Cerebellar nuclear complex (tissue), 1 donor: Measurements from ENCODE around the gene DHODH.

Experiments used
- DNase-seq, 2 experiments: peaks; one replicate each; lab custom pipeline; 2025; lab: John Stamatoyannopoulos, UW

The DHODH gene

DNA sequence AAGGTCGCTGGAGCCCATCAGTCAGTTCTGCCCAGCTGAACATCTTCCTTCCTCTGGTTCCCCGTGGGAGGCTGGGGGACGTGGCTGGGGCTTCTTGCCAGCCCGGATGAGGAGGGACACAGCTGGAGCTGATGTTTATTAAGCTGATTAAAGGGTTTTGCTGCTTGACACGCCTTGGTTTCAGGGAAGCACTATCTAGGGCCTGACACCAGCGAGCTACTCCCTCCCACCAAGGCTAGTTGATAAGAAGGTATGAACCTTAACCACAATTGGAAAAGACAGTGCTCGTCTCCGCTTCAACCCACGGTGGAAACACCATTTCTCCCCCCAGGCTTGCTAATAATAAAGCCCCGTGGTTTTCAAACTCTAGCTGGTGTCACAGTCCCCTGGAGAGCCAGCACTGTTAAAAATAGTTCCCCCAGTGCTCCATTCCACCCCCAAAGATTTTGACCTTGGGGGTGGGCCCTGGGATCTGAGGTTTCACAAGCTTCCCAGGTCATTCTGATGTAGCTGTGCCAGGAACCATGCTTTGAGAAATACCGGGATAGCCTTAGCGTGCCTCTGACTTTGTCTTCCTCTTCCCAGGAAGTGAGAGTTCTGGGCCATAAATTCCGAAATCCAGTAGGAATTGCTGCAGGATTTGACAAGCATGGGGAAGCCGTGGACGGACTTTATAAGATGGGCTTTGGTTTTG is 5.5 kb downstream of the DHODH start:
- no peak for DNase-seq

DNA sequence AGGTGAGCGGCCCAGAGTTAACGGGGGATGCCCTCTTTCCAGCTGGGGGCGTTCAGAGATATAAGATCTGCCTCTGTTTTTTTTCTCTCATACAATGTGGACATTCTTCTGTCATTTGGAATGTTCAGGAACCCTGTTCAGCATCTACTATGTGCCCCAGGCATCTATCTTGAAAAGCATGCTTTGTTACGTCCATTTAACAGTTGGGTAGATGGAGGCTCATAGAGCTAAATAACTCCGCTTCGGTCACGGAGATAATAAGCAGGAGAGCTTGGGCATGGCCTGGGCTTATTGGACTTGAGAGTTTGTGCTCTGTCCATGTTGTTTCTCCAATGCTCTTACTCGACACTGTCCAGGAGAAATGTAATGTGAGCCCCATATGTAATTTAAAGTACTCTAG is 6.1 kb downstream of the DHODH start:
- no peak for DNase-seq

DNA sequence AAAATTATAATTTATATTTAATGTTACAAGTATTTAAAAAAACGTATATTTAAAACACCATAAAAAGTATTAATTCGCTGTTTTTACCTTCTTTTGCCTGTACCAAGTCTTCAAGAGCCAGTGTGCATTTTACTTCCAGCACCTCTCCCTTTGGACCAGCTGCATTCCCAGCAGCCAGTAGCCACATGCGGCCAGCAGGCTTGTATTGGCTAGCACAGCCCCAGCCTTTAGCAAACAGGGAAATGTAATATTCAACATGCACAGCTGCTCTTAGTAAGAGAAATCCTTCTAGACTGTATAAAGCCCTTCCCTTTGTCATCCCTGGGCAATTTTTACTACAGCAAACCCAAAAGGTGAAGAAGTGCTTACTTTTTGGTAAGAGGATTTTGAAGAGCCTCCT is 6.6 kb downstream of the DHODH start:
- no peak for DNase-seq

DNA sequence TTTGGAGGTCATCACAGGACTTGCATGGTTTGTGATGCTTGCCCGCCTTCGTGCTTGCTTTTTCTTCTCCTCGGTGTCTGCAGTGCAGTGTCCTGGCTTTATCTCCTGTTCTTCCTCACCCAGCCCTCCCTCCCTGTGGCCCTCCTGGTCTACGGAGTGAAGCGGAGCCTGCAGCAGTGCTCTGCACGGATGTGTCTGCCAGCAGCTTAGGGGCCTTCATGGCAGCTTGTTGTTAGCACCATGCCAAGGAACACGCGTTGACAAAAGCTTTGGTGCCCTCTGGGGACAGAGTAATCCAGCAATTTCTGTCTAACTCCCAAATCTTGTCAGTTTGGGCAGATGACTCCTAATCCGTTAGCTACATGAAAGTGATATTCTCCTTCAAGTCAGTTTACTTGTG is 9.9 kb downstream of the DHODH start:
- DNase-seq: no peak

DNA sequence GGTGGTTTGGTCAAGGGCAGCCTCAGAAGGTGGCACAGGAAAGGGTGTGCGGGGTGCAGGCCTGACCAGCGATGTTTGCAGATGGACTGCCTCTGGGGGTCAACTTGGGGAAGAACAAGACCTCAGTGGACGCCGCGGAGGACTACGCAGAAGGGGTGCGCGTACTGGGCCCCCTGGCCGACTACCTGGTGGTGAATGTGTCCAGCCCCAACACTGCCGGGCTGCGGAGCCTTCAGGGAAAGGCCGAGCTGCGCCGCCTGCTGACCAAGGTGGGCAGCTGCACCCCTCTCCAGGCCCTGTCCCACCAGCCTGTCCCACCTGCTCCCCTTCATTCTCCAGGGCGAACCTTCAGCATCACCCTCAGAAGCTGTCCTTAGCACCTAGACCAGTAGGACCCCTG is 12.5 kb downstream of the DHODH start:
- DNase-seq: no peak

DNA sequence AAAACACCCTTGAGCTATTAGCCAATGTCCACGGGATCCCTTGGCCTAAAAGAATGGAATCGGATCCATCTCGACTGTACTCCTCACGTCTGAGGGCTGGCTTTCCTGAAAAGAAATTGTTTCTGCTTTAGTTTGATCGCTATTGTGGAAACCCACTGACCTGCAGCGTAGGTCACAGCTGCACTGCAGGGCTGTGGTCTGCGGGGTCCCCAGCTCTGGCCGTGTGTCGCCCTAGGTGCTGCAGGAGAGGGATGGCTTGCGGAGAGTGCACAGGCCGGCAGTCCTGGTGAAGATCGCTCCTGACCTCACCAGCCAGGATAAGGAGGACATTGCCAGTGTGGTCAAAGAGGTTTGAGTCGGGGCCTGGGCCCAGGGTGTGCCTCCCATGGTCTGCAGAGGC is 13.6 kb downstream of the DHODH start:
- DNase-seq: no peak

DNA sequence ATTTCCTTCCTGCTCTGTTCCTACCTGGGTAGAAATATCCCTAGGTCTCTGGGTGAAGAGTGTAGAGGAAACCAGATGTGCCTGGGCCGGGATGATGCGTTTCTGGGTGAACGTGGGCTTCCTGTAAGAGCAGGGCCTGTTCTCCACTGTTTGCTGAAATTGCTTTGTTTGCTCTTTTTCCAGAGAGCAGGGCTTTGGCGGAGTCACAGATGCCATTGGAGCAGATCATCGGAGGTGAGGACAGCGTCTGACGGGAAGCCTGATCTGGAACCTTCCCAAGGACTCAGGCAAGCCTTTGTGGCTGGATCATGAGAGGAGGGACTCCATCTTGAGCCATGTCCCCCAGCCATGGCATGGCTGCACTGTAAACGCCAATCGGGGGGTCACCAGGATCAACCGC is 15.4 kb downstream of the DHODH start:
- no peak for DNase-seq

DNA sequence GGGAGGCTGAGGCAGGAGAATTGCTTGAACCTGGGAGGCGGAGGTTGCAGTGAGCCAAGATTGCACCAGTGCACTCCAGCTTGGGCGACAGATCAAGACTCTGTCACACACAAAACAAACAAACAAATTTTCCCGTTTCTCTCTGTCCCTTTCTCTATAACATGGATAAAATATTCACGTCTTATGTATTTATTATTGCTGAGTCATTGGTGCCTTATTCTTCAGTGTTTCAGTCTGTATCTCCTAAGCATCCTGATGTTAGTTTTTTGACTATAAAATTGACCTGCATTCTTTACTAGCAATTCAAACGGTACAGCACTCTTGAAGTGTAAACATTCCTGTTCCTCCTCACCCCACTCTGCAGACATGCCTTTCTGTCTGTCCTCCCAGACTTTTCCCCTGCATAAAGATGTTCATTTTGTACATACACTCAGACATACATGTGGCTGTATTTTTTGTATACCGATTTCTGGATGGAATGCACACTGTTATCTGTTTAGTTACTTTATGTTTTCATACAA is 16.4 kb downstream of the DHODH start:
- DNase-seq: no peak

DNA sequence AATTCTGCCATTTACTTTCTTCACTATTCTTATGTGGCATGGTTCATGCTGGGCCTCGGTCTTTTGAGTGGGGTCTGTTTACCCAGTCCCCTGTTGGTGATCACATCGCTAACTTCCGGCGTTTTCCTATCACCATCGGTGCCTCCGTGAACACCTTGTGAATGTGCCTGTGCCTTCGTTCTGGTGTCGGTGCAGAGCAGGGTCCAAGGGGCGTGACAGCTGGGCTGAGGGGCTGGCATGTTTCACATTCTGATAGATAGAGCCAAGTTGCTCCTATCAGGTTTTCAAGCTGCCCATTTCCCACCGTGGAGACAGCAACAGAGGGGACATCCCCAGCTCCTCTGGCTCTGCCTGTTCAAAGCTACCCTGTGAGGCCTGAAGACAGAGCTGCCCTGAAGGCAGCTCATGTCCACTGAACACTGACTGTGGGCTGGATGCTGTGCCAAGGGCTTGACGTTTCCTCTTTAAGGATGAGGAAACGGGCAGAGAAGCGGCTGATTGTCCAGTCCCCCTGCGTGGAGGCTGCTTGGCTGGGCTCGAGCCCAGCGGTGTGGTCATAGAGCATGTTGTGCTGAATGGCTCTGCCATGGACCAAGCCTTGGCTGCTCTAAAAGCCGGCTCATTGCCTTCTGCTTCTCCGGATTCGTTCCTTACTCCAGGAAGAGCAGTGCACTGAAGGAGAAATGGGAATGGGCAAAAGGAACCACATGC is 17.0 kb downstream of the DHODH start:
- DNase-seq: no peak

DNA sequence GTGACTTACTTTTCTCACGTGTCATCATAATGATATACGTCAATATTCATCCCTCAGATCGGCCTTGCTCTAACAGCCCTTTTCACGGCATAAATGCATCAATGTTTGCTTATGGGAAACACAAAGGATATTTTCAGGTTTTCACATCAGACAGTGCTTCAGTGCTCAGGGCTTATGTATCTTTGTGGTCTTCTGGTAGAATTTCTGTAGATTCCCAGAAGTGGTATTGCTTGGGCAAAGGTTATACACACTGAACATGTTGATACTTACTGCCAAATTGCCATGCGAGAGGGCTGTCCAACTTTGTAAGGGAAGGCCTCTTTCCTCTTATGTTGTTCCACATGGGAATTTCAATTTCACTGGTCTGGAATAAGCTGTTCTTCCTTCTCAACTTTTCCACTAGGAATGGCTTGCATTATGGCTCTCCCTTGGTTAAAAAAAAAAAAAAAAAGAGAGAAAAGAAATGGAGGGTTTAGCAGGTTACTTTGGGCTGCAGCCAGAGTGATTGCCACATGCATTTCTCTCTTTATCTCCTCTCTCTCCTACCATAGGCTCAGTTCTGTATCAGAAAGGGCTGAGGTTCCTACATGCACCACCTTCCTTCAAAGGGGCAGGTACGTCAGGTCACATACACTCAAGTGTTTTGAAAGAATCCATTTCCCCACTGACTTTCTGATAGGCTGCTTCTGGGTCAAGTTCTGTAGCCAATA is 19.3 kb downstream of the DHODH start:
- no peak for DNase-seq

DNA sequence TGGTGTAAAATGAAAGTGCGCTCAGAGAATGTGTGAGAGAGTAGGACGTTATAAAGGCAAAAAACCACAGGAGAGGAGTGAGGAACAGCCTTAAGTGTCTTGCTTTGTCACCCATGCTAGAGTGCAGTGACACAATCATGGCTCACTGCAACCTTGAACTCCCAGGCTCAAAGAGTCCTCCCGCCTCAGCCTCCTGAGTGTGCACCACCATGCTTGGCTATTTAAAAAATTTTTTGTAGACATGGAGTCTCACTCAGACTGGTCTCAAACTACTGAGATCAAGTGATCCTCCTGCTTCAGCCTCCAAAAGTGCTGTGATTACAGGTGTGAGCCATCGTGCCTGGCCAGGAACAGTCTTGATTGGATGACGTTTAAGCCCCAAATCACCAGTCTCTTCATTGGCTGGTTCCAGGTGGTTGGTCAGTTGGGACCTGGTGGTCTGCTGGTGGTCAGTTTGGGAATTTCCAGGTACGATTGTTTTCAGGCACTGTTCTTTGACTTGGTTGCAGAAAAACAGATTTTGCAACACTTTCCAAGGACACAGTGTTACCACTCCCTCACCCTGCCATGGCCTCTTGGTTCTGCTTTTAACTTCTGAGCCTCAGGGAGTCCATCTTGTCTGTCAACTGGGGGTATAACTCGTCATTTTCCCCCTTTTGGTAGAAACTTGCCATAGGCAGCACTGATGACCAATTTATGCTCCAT is 21.2 kb downstream of the DHODH start:
- DNase-seq: no peak

DNA sequence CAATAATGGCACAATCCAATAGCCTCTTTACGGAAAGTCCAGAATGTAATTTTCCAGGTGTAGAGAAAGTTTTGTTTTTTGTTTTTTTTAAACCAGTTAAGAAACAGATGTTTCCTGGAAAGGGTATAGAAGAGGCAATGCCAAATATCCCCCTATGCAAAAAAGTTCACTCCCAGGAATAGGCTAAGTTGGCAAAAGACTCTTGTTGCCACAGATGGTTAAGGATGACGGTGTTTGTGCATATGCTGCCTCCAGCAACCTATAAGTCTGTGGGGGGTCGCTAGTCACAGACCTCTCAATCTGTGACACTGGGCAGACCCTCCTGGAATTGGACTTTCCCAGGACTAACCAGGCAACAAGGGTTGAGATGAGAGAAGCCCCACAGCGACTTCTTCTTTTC is 24.9 kb downstream of the DHODH start:
- no peak for DNase-seq

DNA sequence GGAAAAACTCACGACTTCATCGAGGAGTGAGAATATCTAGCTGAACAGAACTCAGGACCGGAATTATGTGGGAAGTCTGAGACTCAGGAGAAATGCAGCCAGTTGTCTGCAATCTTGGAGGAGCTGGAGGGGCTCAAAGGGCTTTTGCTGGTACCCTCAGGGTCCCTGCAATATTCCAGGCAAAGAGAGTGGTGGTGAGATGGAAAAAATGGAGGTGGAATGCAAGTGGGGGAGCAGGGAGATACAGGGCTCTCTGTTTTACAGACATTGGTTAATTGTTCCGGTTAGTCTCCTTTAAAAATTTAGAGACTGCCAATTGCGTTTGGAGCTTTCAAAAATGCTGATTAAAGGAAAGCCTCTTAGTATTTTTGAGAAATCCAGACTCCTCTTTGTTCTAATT is 27.6 kb downstream of the DHODH start:
- DNase-seq: no peak

DNA sequence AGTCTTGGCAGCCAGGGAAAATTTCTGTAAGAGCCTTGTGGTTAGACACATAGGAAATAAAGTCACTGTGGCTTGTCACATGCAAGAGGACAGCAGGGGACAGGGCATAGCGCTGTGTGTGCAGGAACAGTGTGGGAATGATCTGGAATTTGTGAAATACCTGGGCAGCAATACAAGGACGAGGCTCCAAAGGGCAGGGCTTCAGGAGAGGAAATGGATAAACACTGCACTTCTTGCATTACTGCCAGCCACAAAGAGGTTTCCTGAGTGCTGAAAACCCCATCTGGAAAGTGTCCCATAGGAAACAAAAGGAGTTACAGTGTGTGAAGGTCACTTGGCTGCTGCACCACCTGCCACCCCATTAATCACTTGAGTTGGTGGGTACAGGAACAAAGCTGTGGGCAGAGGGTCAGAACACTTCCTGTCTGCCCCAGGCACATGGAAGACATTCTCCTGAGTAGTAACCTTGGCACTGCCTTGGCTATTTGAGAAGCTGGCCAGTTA is 33.7 kb downstream of the DHODH start:
- no peak for DNase-seq

DNA sequence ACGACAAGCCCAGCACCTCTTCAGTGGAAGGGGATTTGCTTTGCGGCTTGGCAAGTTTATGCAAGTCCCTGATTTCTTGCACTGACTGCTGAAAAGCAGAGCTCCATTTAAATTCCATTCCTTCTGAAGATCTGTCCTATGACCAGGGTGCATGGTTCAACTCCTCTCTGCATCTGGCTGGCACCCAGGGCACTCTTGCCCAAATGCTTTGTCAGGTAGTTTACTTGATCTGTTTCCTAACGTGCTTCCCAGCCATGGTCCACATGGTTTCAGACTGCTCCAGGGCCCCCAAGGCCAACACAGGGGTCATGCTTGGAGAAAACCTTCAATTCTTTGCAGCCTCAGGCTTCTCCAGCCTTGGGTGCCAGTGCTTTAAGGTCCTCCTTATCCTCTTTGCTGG is 34.5 kb downstream of the DHODH start:
- no peak for DNase-seq

DNA sequence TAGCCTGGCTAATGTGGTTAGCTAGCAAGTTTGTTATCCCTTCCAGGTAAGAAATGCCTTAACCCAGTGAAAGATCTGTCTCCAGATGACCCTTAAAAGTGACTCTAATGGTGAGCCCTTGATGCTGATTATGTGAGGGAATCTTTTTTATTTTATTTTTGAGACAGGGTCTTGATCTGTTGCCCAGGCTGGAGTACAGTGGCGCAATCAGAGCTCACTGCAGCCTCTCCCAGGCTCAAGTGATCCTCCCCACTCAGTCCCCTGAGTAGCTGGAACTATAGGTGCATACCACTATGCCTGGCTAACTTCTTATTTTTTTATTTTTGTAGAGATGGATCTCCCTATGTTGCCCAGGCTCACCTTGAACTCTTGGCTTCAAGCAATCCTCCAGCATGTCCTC is 35.0 kb downstream of the DHODH start:
- DNase-seq: no peak

DNA sequence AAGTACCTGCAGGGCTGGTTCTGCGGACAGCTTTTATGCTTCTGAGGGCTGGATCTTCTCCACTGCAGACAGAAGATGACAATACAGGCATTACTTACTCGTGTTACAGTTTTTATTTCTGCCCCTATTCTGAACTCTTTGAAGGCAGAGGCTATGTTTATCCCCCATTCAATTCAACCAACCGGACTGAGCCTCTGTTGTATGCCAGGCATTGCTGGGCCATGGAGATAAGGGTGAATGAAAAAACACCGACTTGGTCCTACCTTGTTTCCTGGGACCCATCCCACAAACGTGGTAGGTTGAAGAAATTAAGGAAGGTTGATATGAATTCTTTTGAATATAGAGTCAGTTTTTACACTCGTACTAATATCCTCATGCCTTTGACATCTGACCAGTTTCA is 35.8 kb downstream of the DHODH start:
- no peak for DNase-seq

DNA sequence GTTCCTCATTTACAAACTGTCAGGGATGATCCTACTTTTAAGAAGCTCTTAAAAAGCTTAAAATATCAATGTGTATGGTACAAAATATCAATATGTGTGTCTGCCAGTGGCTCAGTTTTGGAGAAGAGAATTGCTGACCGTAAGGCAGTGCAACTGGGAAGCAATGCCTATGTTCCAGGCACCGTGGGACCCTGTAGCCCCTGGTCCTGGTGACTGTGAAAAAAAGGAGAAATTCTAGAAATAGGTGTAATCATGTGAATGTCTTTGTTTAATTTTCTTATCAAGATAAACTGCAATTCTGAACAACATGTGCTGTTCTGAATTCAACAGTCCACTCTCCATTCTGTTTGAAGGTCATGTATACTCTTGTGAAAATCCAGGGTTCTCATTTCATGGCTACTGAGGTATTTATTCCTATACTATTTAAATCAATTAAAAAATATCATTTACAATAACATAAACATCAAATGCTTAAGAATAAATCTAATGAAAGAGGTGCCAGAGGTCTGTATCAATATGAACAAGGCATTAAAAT is 36.3 kb downstream of the DHODH start:
- DNase-seq: no peak

DNA sequence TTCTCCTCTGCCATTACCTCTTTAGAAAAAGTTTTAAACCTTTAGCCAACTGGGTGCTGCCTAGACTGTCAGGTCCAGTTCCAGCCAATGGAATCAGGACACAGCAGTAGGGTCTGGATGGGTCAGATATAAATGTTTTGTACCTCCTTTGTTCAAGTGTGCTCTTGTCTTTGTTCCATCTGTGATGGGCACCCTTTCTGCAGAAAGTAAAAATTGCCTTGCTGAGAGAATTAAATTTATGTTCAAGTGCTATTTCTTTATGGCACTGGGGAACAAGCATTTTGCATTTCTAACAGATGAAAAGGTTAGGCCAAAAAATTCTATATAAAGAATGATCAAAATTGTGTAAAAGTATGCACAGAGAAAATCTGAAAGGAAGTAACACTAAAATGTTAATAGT is 40.6 kb downstream of the DHODH start:
- no peak for DNase-seq

DNA sequence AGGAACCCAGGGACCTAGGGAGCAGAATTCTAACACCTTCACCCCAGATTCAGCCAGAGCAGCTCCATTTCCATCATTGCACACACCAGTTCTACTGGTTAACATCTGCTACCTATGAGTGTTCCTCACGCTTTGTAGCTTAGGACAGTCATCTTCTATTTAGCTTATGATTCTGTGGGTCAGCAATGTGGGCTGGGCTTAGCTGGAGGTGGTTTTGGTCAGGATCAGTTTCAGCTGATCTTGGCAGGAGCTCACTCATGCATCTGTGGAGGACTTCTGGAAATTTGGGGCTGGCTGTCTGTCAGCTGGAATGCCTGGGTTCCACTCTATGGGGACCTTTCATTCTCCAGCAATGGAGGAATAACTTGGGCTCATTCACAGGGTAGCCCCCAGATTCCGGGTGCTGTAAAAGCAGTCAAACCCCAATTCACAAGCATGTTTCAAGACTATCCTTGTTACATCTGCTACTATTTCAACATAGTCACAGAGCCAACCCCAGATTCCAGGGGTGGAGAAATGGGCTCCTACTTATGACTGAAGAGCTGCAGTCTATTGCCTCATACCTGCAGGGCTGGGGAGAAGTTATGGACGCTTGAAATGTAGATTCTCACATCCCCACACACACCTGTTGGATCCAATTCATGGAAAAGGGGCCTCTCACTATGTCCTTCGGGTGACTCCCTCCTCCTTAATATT is 42.4 kb downstream of the DHODH start:
- DNase-seq: no peak

DNA sequence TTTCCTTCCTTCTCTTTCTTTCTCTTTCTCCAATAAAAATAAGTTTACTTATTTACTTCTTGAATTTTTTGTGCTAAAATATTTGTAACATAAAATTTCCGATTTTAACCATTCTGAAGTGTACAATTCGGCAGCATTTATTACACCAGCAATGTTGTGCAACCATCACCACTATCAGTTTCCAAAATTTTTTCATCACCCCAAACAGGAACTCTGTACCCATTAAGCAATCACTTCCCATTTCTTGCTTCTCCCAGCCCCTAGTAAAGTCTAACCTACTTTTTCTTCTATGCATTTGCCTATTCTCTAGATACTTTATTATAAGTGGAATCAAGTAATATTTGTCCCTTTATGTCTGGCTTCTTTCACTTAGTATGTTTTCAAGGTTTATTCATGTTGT is 43.3 kb downstream of the DHODH start:
- no peak for DNase-seq
